GM08714 (cell line): ENCODE results near the gene KLHDC8A.
"Not testable (repeated sequence)": the region's sequence is repeated elsewhere in the genome, so short reads cannot be mapped to it uniquely, and the experiment has no call there.

Experiments used
- H3K4me3 ChIP-seq: fragments of 200-500 bp; sonication (Bioruptor generic); 2 replicates; pipeline ENCODE4 v1.5.1; 2014; ENCODE audit warnings: mild to moderate bottlenecking, low read length, inconsistent platforms
- ZNF274 ChIP-seq: IDR thresholded peaks from 2 replicates; pipeline ENCODE4 v1.6.1; 2012; ENCODE audit warnings: mild to moderate bottlenecking, low read depth, low read length

Gene KLHDC8A, protein sequence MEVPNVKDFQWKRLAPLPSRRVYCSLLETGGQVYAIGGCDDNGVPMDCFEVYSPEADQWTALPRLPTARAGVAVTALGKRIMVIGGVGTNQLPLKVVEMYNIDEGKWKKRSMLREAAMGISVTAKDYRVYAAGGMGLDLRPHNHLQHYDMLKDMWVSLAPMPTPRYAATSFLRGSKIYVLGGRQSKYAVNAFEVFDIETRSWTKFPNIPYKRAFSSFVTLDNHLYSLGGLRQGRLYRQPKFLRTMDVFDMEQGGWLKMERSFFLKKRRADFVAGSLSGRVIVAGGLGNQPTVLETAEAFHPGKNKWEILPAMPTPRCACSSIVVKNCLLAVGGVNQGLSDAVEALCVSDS

DNA sequence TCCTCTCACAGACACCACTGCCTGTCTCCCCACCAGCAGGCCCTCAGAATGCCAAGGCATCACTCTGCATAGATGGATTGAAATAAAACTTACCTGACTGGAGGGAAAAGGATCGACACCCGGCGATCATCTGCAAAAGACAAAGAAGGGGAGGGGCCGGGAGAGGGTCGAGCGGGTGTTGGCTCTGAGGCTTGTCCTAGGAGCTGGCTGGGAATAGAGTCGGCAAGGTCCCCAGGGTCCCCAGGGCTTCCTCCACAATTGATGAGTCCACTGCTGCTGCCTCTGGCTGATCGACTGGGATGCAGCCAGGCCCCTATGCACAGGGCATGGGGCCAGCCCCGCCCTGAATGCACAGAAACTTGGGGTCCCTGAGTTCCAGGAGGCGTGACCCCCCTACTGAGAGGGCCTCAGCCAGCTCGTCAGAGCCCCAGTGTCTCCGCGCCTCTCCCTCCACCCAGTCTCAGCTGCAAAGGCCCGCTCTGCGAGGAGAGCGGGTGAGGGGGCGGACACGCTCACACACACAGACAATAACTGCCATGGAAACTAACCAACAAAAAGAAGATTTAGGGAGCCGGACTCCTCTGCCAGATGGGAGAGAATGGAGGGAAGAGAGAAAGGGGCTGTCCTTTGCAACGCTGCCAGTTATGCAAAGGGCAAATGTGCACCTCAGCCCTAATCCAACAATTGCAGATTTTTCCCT, at the start of gene KLHDC8A:
TSS of gene KLHDC8A (minus strand) at position 483 of the 700 bp plus-strand sequence. CDS start 13,318 bp downstream, outside the sequence.
- no peak within 1 kb of the TSS for H3K4me3 ChIP-seq
- TF ChIP-seq ZNF274 = no peak

DNA sequence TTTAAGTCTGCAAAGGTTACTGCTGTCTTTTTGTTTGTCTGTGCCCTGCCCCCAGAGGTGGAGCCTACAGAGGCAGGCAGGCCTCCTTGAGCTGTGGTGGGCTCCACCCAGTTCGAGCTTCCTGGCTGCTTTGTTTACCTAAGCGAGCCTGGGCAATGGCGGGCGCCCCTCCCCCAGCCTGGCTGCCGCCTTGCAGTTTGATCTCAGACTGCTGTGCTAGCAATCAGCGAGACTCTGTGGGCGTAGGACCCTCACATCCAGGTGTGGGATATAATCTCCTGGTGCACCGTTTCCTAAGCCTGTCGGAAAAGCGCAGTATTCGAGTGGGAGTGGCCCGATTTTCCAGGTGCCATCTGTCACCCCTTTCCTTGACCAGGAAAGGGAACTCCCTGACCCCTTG, 49.5 kb upstream of the KLHDC8A start:
- H3K4me3 ChIP-seq = not testable (repeated sequence)

DNA sequence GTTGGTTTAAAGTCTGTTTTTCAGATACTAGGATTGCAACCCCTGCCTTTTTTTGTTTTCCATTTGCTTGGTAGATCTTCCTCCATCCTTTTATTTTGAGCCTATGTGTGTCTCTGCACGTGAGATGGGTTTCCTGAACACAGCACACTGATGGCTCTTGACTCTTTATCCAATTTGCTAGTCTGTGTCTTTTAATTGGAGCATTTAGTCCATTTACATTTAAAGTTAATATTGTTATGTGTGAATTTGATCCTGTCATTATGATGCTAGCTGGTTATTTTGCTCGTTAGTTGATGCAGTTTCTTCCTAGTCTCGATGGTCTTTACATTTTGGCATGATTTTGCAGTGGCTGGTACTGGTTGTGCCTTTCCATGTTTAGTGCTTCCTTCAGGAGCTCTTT, 47.8 kb upstream of the KLHDC8A start:
- not testable (repeated sequence) for H3K4me3 ChIP-seq

DNA sequence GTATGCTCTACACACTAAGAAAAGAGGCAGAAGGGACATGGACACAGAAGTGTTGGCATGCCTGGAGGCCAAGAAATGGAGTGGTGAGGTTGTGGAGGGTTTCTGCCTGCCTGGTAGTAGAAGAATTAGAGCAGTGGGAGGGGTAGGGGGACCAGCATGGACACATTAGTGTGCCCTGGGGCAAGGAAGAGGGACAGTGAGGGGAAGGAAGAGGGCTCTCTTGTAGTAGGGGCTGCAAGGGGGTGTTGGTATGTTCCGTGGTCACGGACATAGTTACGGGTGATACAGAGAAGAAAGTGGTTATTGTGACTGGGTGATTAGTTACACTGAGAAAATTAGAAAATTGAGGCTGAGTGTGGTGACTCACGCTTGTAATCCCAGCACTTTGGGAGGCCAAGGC, 41.9 kb upstream of the KLHDC8A start:
- no peak for TF ChIP-seq ZNF274
- no peak overlapping the region for H3K4me3 ChIP-seq

DNA sequence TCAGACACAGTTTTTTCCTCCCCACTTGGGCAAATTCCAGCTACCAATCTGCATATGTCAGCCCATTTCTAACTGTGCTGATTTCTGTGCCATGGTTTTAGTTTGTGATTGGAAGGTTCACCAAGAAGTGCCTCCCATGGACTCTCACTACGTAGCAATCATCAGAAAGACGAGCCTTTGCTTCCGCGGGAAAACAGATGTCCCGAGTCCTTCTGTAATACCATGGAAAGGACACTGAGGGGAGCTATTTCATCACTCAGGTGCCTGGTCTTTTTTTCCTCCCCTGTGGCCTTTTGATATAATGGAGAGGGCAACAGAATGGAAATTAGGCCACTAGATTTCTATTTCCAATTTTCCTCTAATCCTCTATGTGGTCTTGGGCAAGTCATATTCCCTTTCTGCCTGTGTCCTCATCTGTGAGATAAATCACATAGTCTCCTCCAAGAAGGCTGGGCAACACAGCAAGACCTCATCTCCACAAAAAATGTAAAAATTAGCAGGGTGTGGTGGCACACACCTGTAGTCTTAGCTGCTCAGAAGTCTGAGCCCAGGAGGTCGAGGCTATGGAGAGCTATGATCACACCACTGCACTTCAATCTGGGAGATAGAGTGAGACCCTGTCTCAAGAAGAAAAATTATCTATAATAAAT, 40.4 kb upstream of the KLHDC8A start:
- no peak for TF ChIP-seq ZNF274
- H3K4me3 ChIP-seq = no peak overlapping the region

DNA sequence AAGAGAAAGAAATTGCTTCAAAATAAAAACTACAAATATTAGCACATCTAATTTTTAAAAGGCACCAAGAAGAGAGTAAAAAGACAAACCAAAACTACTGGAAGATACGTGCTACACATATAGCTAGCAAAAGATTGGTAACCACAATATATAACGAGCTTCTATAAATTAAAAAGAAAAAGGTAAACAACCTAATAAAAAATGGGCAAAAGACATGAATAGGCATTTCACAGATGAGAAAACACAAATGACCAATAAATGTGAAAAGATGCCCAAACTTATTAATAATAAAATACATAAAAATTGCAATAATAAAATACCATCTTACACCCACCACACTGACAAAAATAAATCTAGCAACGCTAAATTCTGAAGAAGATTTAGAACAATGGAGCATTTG, 38.9 kb upstream of the KLHDC8A start:
- TF ChIP-seq ZNF274 = no peak
- no peak overlapping the region for H3K4me3 ChIP-seq

DNA sequence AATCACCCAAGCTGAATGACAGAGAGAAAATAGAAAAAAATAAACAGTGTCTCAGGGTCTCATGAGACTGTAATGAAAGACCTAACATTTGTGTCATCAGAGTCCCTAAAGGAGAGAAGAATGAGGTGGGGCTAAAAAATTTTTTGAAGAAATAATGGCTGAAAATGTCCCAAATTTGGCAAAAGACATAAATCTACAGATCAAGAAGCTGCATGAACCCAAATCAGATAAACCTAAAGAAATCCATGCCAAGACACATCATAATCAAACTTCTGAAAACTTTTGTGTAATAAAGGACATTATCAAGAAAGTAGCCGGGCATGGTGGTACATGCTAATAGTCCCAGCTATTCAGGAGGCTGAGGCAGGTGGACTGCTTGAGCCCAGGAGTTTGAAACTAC, 35.9 kb upstream of the KLHDC8A start:
- TF ChIP-seq ZNF274 = no peak
- no peak overlapping the region for H3K4me3 ChIP-seq

DNA sequence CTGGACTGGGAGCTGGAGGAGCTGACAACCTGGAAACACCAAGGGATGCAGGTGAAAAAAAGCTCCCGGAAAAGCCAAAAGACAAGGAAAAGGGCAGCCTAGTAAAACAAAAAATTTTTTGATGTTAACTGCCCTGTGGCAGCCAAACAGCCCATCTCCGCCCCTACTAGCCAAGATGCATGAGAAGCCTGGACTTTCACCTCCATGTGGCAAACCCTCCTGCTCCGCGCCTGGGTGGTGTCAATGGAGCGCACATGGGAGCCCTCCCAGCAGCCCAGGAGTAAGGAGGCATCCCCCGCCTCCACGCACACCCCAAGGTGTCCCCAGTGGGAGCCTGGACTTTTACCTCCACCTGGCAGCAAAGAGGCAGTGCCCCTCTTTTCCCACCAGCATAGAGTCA, 34.7 kb upstream of the KLHDC8A start:
- TF ChIP-seq ZNF274 = no peak
- H3K4me3 ChIP-seq = no peak overlapping the region

DNA sequence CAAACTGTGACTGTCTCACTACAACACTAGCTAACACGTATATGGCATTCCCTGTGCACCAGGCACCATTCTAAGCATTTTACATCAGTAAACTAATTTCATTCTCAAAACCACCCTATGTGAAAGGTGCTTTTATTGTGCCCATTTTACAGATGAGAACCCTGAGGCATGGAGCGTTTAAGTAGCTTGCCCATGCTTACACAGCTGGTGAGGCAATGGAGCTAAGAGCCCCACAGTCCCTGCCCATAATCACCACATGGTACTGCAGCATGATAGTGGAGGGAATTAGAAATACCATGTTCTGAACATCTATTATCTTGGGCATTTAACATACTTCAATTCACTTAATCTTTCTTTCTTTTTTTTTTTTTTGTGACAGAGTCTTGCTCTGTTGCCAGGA, 31.1 kb upstream of the KLHDC8A start:
- no peak for TF ChIP-seq ZNF274

DNA sequence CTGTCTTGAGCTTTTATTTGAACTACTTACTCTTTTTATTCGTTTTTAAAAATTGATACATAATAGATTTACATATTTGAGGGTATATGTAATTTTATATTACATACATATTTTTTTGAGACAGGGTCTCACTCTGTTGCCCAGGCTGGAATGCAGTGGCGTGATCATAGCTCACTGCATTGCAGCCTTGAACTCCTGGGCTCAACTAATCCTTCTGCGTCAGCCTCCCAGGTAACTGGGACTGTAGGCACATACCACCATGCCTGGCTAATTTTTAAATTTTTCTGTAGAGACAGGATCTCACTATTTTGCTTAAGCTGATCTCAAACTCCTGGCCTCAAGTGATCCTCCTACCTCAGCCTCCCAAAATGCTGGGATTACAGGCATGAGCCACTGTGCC, 26.3 kb upstream of the KLHDC8A start:
- H3K4me3 ChIP-seq = not testable (repeated sequence)

More for the DNA sequence above, 31.1 kb upstream of the KLHDC8A start:
- H3K4me3 ChIP-seq = no peak overlapping the region

DNA sequence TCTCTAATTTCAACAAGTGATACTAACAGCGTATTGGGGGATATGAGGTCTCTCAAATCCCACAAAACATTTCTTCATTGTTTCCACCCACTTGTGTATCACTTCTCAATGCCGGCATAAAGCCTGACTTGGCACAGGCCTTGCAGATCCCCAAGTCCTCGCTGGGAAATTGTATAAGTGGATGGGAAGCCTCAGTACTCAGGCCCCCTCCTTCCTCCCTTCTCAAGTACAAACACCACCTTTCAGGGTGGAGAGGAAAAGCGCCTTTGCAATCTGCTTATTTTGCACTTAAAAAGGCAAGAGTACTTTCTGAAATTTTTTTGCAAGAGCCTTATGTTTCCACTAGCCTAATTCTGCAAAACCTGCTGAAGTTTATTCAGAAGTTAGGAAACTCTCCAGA, 25.8 kb upstream of the KLHDC8A start:
- TF ChIP-seq ZNF274 = no peak
- no peak overlapping the region for H3K4me3 ChIP-seq

DNA sequence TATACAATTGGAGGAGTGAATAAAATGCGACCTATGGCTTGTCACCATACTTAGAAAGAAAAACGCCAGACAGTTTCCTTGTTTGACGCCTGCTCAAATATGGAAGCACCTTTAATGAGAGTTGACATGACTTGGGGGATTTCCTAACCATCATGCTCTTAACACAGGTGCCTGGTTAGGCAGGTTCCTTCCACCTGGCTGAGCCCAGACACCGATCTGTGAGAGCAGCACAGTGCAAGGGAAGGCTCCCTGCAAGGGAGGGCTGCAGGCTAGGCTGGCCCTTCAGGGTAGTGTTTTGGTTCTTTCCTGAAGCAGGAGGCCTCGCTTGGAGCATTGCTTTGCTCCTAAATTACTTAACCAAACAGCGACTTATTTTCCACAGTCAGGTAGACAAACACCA, 24.6 kb upstream of the KLHDC8A start:
- H3K4me3 ChIP-seq = no peak overlapping the region
- no peak for TF ChIP-seq ZNF274

DNA sequence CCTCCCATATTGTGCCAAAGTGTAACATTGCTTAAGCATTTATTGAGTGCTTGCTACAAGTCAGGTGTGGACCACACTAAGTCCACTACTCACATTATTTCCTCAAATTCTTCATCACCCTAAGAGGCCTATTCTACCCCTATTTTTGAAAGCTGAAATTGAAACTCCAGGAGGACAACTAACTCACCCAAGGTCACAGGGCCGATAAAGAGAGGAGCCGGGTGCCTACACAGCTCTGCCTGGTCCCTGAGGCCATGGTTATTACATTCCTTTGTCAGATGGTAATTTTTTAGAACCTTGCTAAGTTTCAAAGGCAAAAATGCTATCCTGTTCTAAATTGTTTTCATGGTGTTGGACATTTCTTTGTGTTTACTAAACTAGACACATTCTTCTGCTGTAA, 24.2 kb upstream of the KLHDC8A start:
- TF ChIP-seq ZNF274 = no peak

DNA sequence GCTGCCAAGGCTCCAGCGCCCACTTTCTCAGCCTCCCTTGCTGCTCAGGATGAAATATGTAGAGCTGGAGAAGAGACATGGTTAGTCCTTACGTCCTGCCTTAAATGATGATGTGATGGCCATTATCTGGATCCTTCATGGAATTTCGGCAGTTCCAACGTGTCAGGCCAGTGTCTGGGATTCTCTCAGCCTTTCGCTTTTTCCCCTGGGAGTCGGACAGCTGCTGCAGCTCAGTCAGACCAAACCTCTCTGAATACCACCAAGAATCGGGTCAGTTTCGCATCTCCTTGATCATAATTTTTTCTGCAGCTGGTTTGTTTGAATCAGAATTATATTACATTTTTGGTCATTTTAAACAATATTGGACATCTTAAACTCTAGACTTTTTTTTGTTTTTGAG, 22.3 kb upstream of the KLHDC8A start:
- TF ChIP-seq ZNF274 = no peak

More for the DNA sequence above, 24.2 kb upstream of the KLHDC8A start:
- no peak overlapping the region for H3K4me3 ChIP-seq

DNA sequence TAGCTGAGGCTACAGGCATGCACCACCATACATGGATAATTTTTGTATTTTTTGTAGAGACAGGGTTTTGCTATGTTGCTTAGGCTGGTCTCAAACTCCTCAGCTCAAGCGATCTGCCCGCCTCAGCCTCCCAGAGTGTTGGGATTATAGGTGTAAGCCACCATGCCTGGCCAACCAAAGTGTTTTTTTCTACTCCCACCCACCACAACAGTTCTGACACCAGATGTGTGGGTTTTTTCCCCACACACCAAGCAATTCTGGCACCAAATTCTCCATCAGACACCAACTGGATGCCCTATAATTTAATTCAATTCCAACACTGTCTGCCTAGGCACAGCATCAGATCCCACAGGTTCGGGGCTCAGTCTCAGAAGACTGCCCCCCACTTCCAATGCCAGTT, 20.6 kb upstream of the KLHDC8A start:
- no peak overlapping the region for H3K4me3 ChIP-seq

More for the DNA sequence above, 22.3 kb upstream of the KLHDC8A start:
- H3K4me3 ChIP-seq = no peak overlapping the region

More for the DNA sequence above, 20.6 kb upstream of the KLHDC8A start:
- TF ChIP-seq ZNF274 = no peak
